Measurements from ENCODE around the gene KIAA1755.

GRCh38 chr20:38197217-38197616 lies 63.3 kb downstream of the KIAA1755 start:
- TF ChIP-seq EP300 (IDR thresholded peaks at IDR 0.05; ENCODE audit: borderline replicate concordance in 1 of 2, control insufficient read depth in 1 of 2, low read depth in 2 of 2, low read length in 2 of 2) (no peak), BRCA1 (IDR thresholded peaks at IDR 0.05; ENCODE audit: low read depth, low read length) (no peak), CTCF (IDR thresholded peaks at IDR 0.05 in 2 of 3, conservative IDR thresholded peaks at IDR 0.05 in 1 of 3; ENCODE audit: control insufficient read depth in 2 of 3, extremely low read depth in 1 of 3, insufficient read depth in 1 of 3, low read depth in 3 of 3, low read length in 3 of 3) (no peak), POLR2AphosphoS5 (IDR thresholded peaks at IDR 0.05; ENCODE audit: low read length) (no peak), POLR2A (IDR thresholded peaks at IDR 0.05; ENCODE audit: low read depth, low read length) (no peak), NR2C2 (IDR thresholded peaks at IDR 0.05; ENCODE audit: borderline replicate concordance, control insufficient read depth, insufficient read length, low read depth) (no peak), ZBTB11 (CRISPR knock-in tag; IDR thresholded peaks at IDR 0.05) (no peak), MTA2 (IDR thresholded peaks at IDR 0.05; ENCODE audit: low read depth) (no peak), HCFC1 (IDR thresholded peaks at IDR 0.05; ENCODE audit: low read length) (no peak)

All from GM12878 (cell line).